Measurements from ENCODE around the gene HELZ.

DNA sequence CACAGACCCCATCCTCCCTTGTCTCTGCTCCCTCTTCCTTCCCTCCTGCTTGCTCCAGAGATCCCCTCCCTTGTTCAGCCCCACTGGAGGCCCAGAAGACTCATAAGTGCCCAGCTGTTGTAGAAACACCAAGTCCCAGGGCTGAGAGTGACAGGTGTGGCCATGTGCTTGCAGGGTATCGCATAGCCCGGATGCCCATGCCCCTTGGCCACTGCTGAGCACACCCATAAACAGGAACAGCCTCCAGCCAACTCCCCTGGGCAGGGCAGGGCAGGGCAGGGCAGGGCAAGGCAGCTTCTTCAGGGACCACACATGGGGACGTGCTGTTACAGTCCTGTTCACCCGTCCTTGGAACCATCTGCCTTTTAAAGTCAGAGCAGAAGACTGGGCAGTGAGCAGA is 198.6 kb downstream of the HELZ start:
- TF ChIP-seq, protein P1, sequence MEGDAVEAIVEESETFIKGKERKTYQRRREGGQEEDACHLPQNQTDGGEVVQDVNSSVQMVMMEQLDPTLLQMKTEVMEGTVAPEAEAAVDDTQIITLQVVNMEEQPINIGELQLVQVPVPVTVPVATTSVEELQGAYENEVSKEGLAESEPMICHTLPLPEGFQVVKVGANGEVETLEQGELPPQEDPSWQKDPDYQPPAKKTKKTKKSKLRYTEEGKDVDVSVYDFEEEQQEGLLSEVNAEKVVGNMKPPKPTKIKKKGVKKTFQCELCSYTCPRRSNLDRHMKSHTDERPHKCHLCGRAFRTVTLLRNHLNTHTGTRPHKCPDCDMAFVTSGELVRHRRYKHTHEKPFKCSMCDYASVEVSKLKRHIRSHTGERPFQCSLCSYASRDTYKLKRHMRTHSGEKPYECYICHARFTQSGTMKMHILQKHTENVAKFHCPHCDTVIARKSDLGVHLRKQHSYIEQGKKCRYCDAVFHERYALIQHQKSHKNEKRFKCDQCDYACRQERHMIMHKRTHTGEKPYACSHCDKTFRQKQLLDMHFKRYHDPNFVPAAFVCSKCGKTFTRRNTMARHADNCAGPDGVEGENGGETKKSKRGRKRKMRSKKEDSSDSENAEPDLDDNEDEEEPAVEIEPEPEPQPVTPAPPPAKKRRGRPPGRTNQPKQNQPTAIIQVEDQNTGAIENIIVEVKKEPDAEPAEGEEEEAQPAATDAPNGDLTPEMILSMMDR (IDR thresholded peaks at IDR 0.05; ENCODE audit: extremely low read depth in 1 of 2, insufficient read depth in 1 of 2, low read depth in 1 of 2, low read length in 2 of 2), result no peak
- no peak for TF ChIP-seq POLR2AphosphoS5 (IDR thresholded peaks at IDR 0.05; ENCODE audit: insufficient read depth, low read depth, low read length)
- no peak for TF ChIP-seq JUN (IDR thresholded peaks at IDR 0.05; ENCODE audit: borderline replicate concordance, insufficient read depth, insufficient read length, low read depth)
- TF ChIP-seq POLR2A (IDR thresholded peaks at IDR 0.05; ENCODE audit: low read depth, low read length), result no peak
- no peak for TF ChIP-seq MYC (IDR thresholded peaks at IDR 0.05; ENCODE audit: low read depth, low read length)
- TF ChIP-seq EZH2 (IDR thresholded peaks at IDR 0.05; ENCODE audit: borderline replicate concordance, low read depth, low read length, severe bottlenecking), result no peak
- TF ChIP-seq, protein P2, sequence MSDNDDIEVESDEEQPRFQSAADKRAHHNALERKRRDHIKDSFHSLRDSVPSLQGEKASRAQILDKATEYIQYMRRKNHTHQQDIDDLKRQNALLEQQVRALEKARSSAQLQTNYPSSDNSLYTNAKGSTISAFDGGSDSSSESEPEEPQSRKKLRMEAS (IDR thresholded peaks at IDR 0.05; ENCODE audit: insufficient read depth, insufficient read length), result no peak
- no peak for TF ChIP-seq GATA2 (IDR thresholded peaks at IDR 0.05; ENCODE audit: insufficient read depth, insufficient read length, low read depth, low read length)
